Activated B cell treated with CpG ODN at 0.5 μM for 24 hours (primary cell): ENCODE data around the gene RPS19. TPM values are rescaled to one million over a fixed set of nuclear protein-coding genes. Genes with fewer than 3 reads are reported as not detected.

ENCODE experiments used
- ATAC-seq: fragments of 200-7000 bp; cut with Tn5 transposase; one replicate; pipeline ENCODE4 v1.10.0; 2021; ENCODE audit warnings: low read depth, mild to moderate bottlenecking, moderate library complexity
- CTCF ChIA-PET: fragments of 350-600 bp; sonication (Branson Sonifier 250); formaldehyde crosslinking; loops from one replicate; lab custom pipeline; 2021; ENCODE audit warnings: antibody characterized with exemption; lab: Charles Lee
- POLR2A ChIA-PET: fragments of 350-600 bp; sonication (Branson Sonifier 250); formaldehyde crosslinking; loops from one replicate; lab custom pipeline; 2021; ENCODE audit warnings: antibody characterized with exemption; lab: Charles Lee
- DNase-seq: peaks from one replicate; pipeline ENCODE4 v3.0.0; 2022
- H3K27ac Mint-ChIP-seq: one replicate; pipeline ENCODE4 v1.8.0; 2020; ENCODE audit warnings: mixed read lengths
- H3K27me3 Mint-ChIP-seq: one replicate; pipeline ENCODE4 v1.8.0; 2021; ENCODE audit warnings: mixed read lengths
- H3K36me3 Mint-ChIP-seq: one replicate; pipeline ENCODE4 v1.8.0; 2021; ENCODE audit warnings: low read depth, mixed read lengths
- H3K4me1 Mint-ChIP-seq: one replicate; pipeline ENCODE4 v1.8.0; 2021; ENCODE audit warnings: mixed read lengths
- H3K4me3 Mint-ChIP-seq: one replicate; pipeline ENCODE4 v1.8.0; 2020; ENCODE audit warnings: mild to moderate bottlenecking, mixed read lengths
- H3K9me3 Mint-ChIP-seq: one replicate; pipeline ENCODE4 v1.8.0; 2020; ENCODE audit warnings: mixed read lengths
- intact Hi-C: fragments of 100-400 bp; cut with micrococcal nuclease; formaldehyde crosslinking; loops from one replicate; pipeline ENCODE4 v1.15.1; 2024
- total RNA-seq: library from RNA; stranded (reverse); gene quantifications from 2 replicates; pipeline ENCODE4 v1.2.3, GENCODE V29; 2022
- TF ChIP-seq, protein P1 (sequence below): fragments of 200-600 bp; IDR thresholded peaks from one replicate; pipeline ENCODE4 v1.8.0; 2022; ENCODE audit warnings: antibody characterized with exemption, mild to moderate bottlenecking

The RPS19 gene
- total RNA-seq, 1 donor from 2014 or later, result 4,196 TPM

DNA sequence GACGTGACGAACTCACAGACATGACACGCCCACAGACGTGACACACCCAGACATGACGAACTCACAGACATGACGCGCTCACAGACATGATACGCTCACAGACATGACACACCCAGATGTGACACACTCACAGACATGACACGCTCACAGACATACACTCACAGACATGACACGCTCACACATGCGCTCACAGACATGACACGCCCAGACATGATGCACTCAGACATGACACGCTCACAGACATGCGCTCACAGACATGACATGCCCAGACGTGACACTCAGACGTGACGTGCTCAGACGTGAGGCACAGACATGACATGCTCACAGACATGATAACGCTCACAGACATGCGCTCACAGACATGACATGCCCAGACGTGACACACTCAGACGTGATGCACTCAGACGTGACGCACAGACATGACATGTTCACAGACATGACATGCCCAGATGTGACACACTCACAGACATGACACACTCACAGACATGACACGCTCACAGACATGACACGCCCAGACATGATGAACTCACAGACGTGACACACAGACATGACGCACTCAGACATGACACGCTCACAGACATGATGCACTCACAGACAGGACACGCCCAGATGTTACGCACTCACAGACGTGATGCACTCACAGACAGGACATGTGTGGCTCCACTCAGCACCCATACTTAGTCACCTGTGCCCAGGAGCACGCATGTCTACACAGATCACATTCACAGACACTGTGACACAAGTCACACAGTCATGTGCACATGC, 60.1 kb downstream of the RPS19 start:
- ATAC-seq (no peak), DNase-seq (no peak)
- no peaks in the 10 kb centered on the region for H3K36me3 Mint-ChIP-seq
- peaks cover 20% of the 10 kb centered on the region for H3K4me1 Mint-ChIP-seq
- no peak overlapping the region for H3K27ac Mint-ChIP-seq
- H3K27me3 Mint-ChIP-seq, result peaks cover 14% of the 10 kb centered on the region
- POLR2A ChIA-PET, result interaction anchor here (2.3 kb wide), 1 partner anchor 8 kb away, joined by 7 read pairs; no protein-coding TSS in a partner anchor
- CTCF ChIA-PET, result no interaction called here
- intact Hi-C loops, result no loop called here
- H3K9me3 Mint-ChIP-seq, result no peaks in the 10 kb centered on the region
- TF ChIP-seq, protein P1, sequence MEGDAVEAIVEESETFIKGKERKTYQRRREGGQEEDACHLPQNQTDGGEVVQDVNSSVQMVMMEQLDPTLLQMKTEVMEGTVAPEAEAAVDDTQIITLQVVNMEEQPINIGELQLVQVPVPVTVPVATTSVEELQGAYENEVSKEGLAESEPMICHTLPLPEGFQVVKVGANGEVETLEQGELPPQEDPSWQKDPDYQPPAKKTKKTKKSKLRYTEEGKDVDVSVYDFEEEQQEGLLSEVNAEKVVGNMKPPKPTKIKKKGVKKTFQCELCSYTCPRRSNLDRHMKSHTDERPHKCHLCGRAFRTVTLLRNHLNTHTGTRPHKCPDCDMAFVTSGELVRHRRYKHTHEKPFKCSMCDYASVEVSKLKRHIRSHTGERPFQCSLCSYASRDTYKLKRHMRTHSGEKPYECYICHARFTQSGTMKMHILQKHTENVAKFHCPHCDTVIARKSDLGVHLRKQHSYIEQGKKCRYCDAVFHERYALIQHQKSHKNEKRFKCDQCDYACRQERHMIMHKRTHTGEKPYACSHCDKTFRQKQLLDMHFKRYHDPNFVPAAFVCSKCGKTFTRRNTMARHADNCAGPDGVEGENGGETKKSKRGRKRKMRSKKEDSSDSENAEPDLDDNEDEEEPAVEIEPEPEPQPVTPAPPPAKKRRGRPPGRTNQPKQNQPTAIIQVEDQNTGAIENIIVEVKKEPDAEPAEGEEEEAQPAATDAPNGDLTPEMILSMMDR, result no peak
- no peak overlapping the region for H3K4me3 Mint-ChIP-seq

DNA sequence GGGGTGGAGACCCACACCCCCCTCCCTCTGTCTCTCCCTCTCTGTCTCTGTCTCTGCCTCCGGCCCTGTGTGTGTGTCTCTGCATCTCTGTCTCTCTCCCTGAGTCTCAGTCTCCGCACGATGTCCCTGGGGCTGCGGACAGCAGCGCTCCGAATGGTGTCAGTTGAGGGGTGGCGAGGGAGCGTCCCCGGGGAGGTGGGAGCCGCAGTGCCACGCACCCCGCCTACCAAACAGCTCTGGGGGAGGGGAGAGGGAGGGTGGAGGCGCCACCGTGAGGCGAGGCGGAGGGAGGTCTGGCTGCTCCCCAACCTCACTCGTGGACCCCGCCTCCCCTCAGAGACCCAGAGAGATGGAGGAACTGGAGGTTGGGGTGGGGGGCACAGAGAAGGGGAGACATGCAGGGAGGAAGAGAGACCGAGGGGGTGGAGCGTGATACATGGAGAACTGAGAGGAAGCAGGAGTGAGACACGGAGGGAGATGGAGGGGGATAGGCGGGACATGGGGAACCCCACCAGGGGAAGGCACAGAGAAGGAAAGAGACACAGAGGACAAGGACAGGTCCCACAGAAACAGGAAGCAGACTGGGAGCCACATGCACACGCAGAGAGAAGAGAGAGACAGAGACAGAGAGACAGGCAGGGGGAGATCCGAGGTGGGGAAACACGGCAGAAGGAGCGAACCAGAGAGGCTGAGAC, 61.0 kb downstream of the RPS19 start:
- Mint-ChIP-seq H3K27me3 (peaks cover 14% of the 10 kb centered on the region), H3K9me3 (no peaks in the 10 kb centered on the region), H3K27ac (peak overlapping the region; percentile 11), H3K36me3 (no peaks in the 10 kb centered on the region), H3K4me3 (peak overlapping the region; percentile 25), H3K4me1 (peaks cover 20% of the 10 kb centered on the region)
- TF ChIP-seq, protein P1, result no peak
- DNase-seq (no peak), ATAC-seq (peak; percentile 18)
- ChIA-PET CTCF (no interaction called here), POLR2A (interaction anchor here (2.3 kb wide), 1 partner anchor 9 kb away, joined by 7 read pairs; no protein-coding TSS in a partner anchor)
- intact Hi-C loops, result loop anchor here (1.0 kb wide), 1 partner anchor 9 kb away; no protein-coding TSS in a partner anchor

DNA sequence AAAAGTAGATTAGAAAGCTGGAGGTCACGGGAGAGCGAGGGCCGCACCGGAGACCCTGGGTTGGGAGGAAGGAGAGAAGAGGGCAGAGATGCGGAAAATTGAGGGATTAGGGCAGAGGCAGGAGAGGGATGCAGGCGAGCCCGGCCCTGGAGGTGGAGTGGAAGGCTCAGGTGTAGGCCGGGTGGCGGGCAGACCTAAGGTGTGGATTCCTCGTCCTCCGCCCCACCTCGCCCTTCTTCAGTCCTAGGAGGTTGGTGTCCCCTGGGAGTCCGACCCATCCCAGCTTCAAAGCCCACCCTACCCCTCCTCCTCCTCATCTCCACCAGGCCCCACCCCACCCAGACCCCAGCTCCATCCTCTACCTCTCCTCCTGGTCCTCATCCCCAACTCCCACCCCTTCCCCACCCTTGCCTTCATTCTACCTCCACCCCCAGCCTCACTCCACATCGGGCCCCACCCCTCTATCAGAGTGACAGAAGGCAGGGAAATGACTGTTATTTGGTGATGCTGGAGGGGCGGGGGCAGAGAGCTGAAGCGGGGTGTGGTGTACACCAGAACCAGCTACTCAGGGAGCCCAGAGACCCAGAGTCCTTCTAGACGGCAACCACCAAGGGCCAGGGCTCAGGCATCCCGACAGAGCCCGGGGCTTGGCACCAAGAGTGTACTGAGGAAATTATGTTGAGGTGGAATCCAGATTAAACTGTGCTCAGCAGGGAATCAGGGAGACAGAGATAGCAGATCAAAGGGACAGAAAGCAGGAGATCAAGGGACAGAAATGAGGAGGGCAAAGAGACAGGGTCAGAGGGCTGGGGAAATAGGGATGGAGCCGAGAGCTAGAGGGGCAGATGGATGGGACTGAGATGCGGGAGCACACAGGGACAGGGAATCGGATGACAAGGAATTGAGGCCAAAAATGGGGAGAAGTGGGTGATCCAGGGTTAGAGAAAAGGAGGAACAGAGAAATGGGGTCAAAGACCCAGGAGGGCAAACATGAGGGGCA, 61.8 kb downstream of the RPS19 start:
- Mint-ChIP-seq H3K4me3 (peak overlapping the region; percentile 25), H3K36me3 (no peaks in the 10 kb centered on the region), H3K27me3 (peaks cover 14% of the 10 kb centered on the region), H3K4me1 (peaks cover 20% of the 10 kb centered on the region), H3K27ac (peak overlapping the region; percentile 11), H3K9me3 (no peaks in the 10 kb centered on the region)
- no peak for DNase-seq
- intact Hi-C loops, result loop anchor here (1.0 kb wide), 1 partner anchor 10 kb away; no protein-coding TSS in a partner anchor
- CTCF ChIA-PET, result interaction anchor here (0.6 kb wide), 1 partner anchor 59 kb away, joined by 3 read pairs; no protein-coding TSS in a partner anchor
- TF ChIP-seq, protein P1, result no peak
- POLR2A ChIA-PET, result interaction anchor here (0.6 to 2.3 kb wide), 3 partner anchors 10 to 1830 kb away, joined by 3 to 7 read pairs (median 3); no protein-coding TSS in a partner anchor
- peak; percentile 28 for ATAC-seq

Other genes with a start within 250 kb of the RPS19 start
- not detected in 2 replicates for gene CEACAM4, start 233.2 kb upstream of the RPS19 start, total RNA-seq
- gene CEACAM7, start 172.0 kb upstream of the RPS19 start, total RNA-seq, result not detected in 2 replicates
- not detected in 2 replicates for gene CEACAM5, start 151.6 kb upstream of the RPS19 start, total RNA-seq
- not detected in 2 replicates for gene CEACAM6, start 104.7 kb upstream of the RPS19 start, total RNA-seq
- not detected in 2 replicates for gene CEACAM3, start 63.7 kb upstream of the RPS19 start, total RNA-seq
- not detected in 2 replicates for gene LYPD4, start 15.6 kb upstream of the RPS19 start, total RNA-seq
- not detected in 2 replicates for gene DMRTC2, start 15.2 kb upstream of the RPS19 start, total RNA-seq
- 889 and 943 TPM in 2 replicates for gene CD79A, start 17.0 kb downstream of the RPS19 start, total RNA-seq
- gene ARHGEF1, start 22.9 kb downstream of the RPS19 start, total RNA-seq, result 351 and 418 TPM in 2 replicates
- gene ERFL, start 68.2 kb downstream of the RPS19 start, total RNA-seq, result 0.64 and 1.1 TPM in 2 replicates
- gene RABAC1, start 99.1 kb downstream of the RPS19 start, total RNA-seq, result 96.7 and 102 TPM in 2 replicates
- gene ATP1A3, start 134.0 kb downstream of the RPS19 start, total RNA-seq, result 1.4 and 1.8 TPM in 2 replicates
- gene GRIK5, start 210.0 kb downstream of the RPS19 start, total RNA-seq, result 0.09 and 0.15 TPM in 2 replicates
- gene ZNF574, start 215.9 kb downstream of the RPS19 start, total RNA-seq, result 27.7 and 29.6 TPM in 2 replicates